NCI-H2196 treated with DMSO at 0.1 percent for 48 hours (cell line): ENCODE data around the gene MAGEB1.

Source experiments
- DNase-seq: peaks from one replicate; lab custom pipeline; 2025; ENCODE audit not compliant: unreplicated experiment; lab: John Stamatoyannopoulos, UW

Gene MAGEB1

GRCh38 chrX:30246769-30247489 lies at the start of gene MAGEB1:
Gene MAGEB1, plus strand, starts transcription at chrX:30247146. Its CDS starts 3,348 bp downstream, at chrX:30250494.
- no peak for DNase-seq

GRCh38 chrX:30212172-30212571 lies 34.8 kb upstream of the MAGEB1 start:
- DNase-seq: no peak

GRCh38 chrX:30215357-30215843 lies 31.5 kb upstream of the MAGEB1 start, which contains the start of gene MAGEB2:
Gene MAGEB2, plus strand, starts transcription at chrX:30215563. Its CDS starts 3,018 bp downstream, at chrX:30218581.
- no peak for DNase-seq

DNA sequence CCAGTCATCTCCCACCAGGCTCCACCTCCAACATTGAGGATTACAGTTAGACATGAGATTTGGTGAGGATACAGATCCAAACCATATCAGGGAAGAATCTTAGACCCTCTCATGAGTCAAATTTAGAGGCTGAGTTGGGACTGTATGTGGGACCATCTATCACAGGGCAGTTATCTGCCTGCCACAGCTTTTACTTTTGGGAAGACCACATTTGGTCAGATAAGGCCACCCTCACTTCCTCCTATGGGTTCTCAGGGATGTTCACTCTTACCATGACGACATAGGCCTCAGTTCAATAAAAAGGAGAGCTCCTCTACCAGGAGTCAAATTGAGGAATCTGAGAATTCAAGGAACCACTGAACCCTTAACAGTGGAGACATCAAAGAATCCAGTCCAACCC lies 29.5 kb upstream of the MAGEB1 start:
- DNase-seq: no peak

- DNase-seq: no peak
Measured at GRCh38 chrX:30219372-30219771, 27.6 kb upstream of the MAGEB1 start.

DNA sequence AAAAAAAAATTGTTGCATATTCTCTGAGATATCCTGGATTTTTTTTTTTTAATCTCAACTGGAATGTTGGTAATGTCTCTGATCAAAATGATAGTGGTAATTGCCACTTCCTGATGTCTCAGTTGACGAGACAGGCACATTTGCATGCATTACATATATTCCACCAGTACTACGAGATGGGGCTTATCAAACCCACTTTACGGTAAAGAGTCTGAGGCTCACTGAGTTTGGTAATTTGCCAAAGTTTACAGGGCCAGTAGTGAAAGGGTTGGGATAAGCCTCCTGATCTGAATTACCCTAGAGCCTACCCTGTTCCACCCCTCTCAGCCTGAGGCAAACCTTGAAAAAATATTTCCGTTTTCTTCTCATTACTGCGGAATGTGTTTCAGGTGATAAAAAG lies 26.3 kb upstream of the MAGEB1 start:
- DNase-seq: no peak

DNA sequence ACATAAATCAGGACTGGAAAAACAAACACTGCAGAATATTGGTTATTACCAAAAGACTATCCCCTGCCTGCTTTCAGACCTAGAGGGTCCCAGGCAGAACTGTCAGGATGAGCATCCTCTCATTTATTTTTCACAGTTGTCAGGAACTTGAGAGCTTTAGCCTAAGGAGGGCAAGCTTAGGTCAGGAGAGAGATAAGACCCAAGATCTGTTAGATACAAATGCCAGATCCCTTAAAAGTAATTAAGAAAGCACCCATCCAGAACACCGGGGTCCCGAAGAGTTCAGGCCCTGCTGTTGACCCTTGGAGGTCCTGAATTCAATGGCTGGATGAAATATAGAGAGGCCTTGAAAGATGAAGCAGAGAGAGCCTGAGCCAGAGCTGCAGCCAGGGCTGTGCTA lies 22.4 kb upstream of the MAGEB1 start:
- no peak for DNase-seq

DNA sequence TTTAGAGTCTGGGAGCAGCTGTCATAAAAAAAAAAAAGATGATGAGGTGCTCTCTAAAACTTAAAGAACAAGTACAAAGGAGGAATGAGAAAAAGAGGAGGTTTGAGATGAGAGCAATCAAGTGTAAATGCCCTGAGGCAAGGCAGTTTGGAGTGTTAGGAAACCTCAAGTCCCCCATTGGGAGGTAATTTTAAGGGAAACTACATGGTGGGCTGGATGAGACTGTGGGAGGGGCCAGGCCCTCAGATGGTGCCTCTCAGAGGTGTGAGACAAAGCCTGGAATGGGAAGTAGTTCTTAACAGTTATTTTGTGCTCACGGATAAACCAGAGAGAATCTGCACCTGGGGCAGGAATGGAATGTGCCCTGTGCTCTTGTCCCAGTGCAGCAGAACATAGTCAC lies 18.4 kb upstream of the MAGEB1 start:
- no peak for DNase-seq

DNA sequence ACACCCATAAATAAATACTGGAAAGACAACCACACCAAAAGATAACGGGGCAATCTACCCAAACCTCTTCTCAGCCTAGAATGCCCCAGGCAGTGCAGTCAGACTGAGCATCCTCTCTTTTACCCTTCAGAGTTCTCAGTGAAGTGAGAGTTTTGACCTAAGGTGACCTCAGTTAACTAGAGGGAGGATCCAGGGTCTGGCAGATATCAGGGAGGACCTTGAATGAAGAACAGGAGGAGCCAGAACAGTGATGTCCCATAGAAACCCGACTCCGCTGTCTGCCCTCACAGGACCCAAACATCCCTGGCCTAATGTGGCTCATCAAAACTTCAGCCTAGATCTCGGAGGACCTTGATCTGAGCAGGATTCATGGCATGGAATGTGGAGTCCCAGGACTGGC lies 16.6 kb upstream of the MAGEB1 start, which contains the start of gene MAGEB3:
MAGEB3 (plus strand) TSS at position 263 of the 400 bp plus-strand sequence. CDS start 5,268 bp downstream, outside the sequence.
- DNase-seq: no peak

DNA sequence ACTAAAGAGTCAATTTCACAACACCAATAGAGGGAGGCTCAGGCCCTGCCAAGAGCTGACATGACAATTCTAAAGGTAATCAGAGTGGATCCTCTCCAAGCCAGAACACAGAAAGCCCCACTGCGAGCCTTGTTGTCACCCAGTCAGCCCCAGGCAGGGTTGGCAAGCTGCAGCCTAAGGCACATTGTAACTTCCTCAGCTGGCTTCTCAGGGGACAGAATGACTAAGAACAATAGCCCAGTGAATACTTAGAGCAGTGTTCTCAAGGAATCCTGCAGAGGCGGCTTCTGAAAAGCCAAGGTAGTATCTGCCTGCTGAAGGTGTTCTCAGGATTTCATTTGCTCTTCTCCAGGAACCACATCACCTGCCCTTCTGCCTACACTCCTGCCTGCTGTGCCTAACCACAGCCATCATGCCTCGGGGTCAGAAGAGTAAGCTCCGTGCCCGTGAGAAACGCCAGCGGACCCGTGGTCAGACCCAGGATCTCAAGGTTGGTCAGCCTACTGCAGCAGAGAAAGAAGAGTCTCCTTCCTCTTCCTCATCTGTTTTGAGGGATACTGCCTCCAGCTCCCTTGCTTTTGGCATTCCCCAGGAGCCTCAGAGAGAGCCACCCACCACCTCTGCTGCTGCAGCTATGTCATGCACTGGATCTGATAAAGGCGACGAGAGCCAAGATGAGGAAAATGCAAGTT lies 5.1 kb upstream of the MAGEB1 start, which contains the start of gene MAGEB4:
MAGEB4 (plus strand) TSS at position 277 of the 692 bp plus-strand sequence; CDS start at position 413, 136 bp downstream.
- DNase-seq: no peak

- no peak for DNase-seq
Measured at GRCh38 chrX:30248854-30249253, 1.9 kb downstream of the MAGEB1 start.

DNA sequence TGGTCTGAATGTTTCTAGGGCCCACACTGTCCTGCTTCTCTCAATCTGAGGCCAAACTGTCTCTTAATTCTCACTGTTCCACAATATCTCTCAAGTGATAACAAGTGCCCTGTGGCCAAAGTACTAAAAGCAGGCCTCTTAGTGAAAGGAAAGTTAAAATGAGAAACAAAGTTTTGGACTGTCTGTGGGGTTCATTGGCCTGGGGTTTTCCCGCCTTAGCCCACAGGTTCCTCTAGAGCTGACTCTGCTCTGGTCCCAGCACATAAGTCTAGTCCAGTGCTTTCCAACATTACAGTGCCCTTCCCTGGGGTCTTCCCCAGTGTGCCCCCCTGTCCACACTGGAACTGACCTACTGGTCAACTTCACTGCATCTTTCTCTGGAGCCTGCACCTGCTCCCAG lies 6.3 kb downstream of the MAGEB1 start:
- no peak for DNase-seq

- no peak for DNase-seq
Measured at GRCh38 chrX:30259927-30260326, 13.0 kb downstream of the MAGEB1 start.

GRCh38 chrX:30261012-30261411 lies 14.1 kb downstream of the MAGEB1 start:
- no peak for DNase-seq

DNA sequence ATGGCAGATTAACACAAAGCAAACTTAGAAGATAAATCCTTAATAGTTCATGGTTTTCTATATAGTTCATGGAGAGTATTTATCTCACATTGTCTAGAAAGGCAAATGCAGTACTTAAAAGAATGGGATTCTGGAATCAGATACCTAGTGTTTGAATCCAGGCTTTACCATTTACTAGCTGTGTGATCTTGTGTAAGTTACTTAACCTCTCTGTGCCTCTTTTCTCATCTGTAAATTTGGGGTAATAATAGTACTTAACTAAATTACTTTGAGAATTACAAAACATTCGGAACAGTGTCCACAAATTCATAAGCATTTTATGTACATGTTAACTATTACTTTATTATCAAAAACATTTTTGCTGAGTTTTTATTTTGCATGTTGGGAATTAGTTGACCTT lies 15.8 kb downstream of the MAGEB1 start:
- no peak for DNase-seq

GRCh38 chrX:30270639-30271038 lies 23.7 kb downstream of the MAGEB1 start:
- no peak for DNase-seq

DNA sequence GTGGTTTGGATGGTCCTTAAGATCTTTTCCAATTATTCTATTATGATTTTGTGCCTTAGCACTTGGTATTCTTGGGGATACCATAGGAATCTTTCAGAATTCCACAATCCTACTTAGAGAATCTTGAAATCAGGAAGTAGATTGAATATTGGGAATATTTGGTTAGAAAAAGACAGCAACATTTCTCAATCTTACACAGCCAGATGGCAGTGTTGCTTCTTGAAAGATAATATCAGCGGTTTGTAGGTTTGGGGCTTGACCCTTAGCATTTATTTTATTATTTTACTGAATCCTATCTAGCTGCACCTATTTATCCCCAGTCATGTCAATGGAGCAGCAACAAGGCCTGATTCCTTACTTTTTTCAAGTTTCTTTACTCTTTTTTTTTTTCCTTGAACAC lies 28.6 kb downstream of the MAGEB1 start:
- DNase-seq: no peak

GRCh38 chrX:30278365-30278764 lies 31.4 kb downstream of the MAGEB1 start:
- DNase-seq: no peak

DNA sequence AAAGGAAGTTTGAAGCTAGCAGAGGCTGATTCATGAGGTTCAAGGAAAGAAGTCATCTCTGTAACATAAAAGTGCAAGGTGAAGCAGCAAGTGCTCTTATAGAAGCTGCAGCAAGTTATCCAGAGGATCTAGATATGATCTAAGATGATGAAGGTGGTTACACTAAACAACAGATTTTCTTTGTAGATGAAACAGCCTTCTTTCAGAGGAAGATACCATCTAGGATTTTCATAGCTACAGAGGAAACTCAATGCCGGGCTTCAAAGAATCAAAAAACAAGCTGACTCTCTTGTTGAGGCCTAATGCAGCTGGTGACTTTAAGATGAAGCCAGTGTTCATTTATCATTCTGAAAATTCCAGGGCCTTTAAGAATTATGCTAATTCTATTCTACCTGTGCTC lies 33.5 kb downstream of the MAGEB1 start:
- no peak for DNase-seq

DNA sequence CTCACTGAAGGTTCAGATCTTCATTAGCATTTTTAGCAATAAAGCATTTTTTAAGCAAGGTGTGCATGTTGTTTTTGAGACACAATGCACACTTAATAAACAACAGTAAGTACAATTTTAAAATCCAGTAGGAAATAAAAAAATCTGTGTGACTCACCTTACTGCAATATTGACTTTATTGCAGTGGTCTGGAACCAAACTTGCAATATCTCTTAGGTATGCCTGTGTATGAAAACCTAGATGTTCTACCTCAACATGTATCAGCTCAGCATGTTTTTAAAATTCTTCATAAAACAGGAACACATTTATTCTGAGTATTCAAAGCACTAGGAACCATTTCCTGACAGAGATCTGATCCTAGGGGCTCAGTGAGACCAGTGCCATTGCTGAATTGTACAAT lies 35.6 kb downstream of the MAGEB1 start:
- DNase-seq: no peak

DNA sequence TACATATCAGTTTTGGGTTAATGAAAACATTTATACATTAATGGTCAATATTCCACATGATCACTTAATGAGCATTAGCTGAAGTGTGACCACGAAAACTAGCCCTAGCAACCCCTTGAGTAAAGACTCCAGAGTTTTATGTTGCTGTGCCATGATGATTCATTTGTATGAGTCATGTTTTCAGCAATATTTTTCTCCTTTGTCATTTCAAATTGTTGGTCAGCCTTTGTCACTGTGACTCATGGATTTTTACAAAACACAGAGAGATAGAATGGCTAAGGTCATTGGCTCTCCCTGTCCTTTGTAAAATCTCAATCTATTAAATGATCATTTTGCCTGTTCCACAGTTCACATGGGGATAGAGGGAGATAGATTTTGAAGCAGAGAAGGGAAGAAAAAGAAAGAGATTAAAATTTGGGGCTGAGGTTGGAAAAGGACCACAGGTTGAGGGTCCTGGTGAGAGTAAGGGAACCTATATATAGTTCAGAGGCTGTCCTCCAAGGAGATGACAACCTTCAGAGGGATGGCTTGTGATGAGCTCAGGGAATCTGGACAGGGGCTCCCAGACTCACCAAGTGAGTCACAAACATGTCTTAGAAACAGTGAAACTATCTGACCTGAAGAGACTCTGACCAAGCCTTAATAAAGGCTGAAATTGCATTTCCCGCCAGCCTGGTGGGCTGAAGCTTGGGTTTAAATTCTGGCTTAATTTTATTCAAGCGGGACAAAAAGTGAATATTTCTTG lies 36.7 kb downstream of the MAGEB1 start:
- DNase-seq: no peak
